ENCODE measurements around the gene MYO1H.

GRCh38 chr12:109448707-109449390 lies 101.1 kb downstream of the MYO1H start:
- TF ChIP-seq EZH2 (IDR thresholded peaks at IDR 0.05) (no peak), CTCF (IDR thresholded peaks at IDR 0.05) (no peak), EZH2phosphoT487 (IDR thresholded peaks at IDR 0.05) (no peak)

Data from neural progenitor cell (in vitro differentiated cells).